Activated T-helper 1 cell treated with anti-CD3 and anti-CD28 coated beads, Interleukin-12 subunit alpha, Interleukin-12 subunit beta, Interleukin-2, Interleukin-4 antibody, amounts not matched to agents 30 ng/mL and 10 ng/mL and 1 ng/mL, durations not matched to agents 14 hours and 24 hours and 36 hours (primary cell): Measurements from ENCODE around the gene DDAH1. TPM values are rescaled to one million over a fixed set of nuclear protein-coding genes. Genes with fewer than 3 reads are reported as not detected.

ENCODE experiments used
- total RNA-seq: library from RNA; stranded (reverse); gene quantifications from 2 replicates; pipeline ENCODE4 v1.2.3, GENCODE V29; 2022

DDAH1 gene
- total RNA-seq, 1 donor from 2014 or later = not detected

Other genes starting within 250 kb of the DDAH1 start
- gene C1orf52, start 205.5 kb downstream of the DDAH1 start, total RNA-seq = 30.9 and 31.6 TPM in 2 replicates
- 25.1 and 28.8 TPM in 2 replicates for gene BCL10, start 188.5 kb downstream of the DDAH1 start, total RNA-seq
- 0.27 and 0.36 TPM in 2 replicates for gene CCN1, start 115.6 kb upstream of the DDAH1 start, total RNA-seq
- 24.6 and 26.3 TPM in 2 replicates for gene ZNHIT6, start 243.3 kb upstream of the DDAH1 start, total RNA-seq